HG03342 (cell line): ENCODE data around the gene DNAJB11.
"Not testable (repeated sequence)": the region's sequence is repeated elsewhere in the genome, so short reads cannot be mapped to it uniquely, and the experiment has no call there.

ENCODE experiments used
- ATAC-seq: cut with Tn5 transposase; IDR thresholded peaks from one replicate; pipeline ENCODE4 v1.9.1; 2021; ENCODE audit warnings: mild to moderate bottlenecking, moderate library complexity; ENCODE audit not compliant: unreplicated experiment

The DNAJB11 gene

GRCh38 chr3:186617036-186617946 is 46.8 kb downstream of the DNAJB11 start:
- peak; percentile 84 for ATAC-seq

- ATAC-seq, result no peak
These were observed 47.9 kb downstream of the DNAJB11 start for GRCh38 chr3:186618318-186618938.

- ATAC-seq, result no peak
These were observed 49.3 kb downstream of the DNAJB11 start for GRCh38 chr3:186619787-186620212.

DNA sequence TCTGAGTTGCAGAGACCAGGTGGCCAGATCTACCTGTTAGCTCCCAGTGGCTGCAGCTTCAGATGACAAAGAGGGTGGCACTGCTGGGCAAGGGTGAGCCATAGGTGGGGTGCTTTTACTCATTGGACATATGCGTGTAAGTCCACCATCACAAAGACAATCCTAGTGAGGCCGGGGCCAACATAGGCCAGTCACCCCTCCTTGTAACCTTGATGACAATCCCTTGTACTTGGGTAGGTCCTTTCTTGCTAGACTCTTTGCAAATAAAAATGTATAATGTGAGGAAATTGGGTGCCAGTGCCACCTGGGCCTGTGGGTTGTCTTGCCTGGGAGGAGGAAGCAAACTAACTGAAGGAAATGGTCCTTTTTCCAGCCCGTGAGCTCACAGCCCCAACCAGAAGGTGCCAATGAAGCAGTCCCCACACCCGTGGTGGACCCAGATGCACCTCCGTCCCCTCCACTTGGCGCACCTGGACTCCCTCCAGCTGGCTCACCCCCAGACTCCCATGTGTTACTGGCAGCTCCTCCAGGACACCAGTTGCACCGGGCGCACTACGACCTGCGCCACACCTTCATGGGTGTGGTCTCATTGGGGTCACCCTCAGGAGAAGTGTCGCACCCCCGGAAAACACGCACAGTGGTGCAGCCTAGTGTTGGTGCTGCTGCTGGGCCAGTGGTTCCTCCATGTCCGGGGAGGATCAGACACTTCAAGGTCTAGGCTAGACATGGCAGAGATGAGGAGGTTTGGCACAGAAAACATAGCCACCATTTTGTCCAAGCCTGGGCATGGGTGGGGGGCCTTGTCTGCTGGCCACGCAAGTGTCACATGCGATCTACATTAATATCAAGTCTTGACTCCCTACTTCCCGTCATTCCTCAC is 49.9 kb downstream of the DNAJB11 start:
- no peak for ATAC-seq

DNA sequence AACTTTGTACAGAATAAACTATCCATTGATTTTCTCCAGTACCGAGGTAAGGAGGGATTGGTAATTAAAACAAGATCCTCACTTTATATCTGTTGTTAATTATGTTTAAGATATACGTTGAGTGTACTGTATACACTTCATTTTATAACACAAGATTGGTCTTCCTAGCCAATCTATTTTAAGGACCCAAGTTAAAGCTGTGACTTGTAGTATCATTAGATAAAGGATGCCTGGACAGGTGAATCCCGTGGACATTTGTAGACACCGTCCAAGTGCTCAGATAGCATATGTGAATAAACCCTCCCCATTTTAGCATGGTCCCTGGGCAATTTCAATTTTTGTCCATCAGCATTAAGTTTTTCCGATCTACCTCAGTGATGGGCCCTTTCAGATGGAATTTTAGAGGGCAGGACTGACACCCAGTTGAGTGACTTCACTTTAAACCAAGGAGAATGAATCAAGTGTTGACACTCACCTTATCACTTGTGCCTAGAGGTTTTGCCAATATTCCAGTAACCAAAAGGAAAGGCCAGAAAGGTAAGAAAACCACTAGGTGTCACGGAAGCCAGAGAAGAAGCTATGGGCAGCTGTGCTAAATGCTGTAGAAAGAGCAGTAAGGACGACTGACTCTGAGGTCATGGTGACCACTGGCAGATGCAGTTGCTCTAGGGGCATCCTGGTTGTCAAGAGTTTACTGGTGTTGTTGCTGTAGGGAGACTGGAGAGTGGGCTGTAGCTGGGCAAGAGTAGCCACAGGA is 51.6 kb downstream of the DNAJB11 start:
- no peak for ATAC-seq

- no peak for ATAC-seq
These were observed 52.3 kb downstream of the DNAJB11 start for GRCh38 chr3:186622651-186623310.

GRCh38 chr3:186624598-186624997 is 54.1 kb downstream of the DNAJB11 start:
- no peak for ATAC-seq

DNA sequence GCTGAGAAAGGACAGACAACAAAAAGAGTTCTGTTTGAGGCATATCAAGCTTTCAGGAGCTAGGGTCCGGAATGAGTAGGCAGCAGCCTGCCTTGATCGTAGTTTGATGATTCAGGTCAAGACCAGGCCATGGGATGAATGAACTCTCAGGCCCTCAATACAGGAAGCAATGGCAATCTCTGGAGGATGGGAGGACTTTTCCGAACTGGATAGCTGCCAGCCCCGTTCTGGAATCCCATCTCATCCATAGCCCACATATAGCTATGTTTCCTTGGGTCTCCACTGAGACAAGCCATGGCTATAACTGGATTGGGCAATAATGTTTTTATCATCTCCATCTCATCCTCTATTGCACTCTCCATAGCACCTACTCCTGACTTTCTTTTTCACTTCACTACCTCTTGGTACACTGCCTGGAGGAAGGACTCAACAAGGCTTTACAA is 55.1 kb downstream of the DNAJB11 start:
- ATAC-seq, result no peak

- ATAC-seq, result no peak
These were observed 55.8 kb downstream of the DNAJB11 start for GRCh38 chr3:186626254-186626847.

DNA sequence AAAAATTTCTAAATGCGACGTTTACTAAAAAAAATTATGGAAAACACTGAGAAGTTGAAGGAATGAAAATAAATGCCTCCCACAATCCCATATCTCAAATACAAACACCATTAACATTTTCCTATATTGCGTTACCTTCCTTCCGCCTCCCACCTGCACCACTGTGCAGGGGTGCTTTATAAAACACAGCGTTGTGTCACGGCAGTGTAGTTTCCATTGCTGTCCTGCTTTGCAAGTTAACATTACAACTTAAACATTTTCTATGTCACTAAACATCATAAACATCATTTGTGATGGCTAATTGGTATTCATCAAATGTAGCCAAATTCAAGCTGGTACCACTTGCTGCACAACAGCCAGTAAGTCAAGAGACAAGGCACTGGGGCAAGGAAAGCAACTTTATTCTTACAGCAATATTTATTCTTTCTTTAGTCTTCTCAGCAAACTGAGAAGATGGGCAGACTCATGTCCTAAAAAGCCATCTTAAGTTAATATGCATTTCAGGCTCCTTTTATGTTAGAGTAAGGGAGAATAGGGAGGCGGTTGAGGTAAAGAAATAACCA is 57.4 kb downstream of the DNAJB11 start:
- no peak for ATAC-seq

DNA sequence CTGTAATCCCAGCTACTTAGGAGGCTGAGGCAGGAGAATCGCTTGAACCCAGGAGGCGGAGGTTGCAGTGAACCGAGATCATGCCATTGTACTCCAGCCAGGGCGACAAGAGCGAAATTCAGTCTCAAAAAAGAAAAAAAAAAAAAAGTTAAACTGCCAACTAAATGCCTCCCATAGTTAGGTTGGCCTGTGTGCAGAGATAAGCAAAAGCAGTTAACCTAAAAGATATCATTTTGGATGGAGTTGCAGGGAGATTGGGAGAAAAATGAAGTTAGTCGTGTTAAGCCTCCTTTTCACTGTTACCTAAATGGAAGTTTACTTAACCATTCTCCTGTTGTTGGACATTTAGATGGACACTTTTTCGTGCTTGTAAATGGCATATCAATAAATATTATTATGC is 58.2 kb downstream of the DNAJB11 start:
- no peak for ATAC-seq

DNA sequence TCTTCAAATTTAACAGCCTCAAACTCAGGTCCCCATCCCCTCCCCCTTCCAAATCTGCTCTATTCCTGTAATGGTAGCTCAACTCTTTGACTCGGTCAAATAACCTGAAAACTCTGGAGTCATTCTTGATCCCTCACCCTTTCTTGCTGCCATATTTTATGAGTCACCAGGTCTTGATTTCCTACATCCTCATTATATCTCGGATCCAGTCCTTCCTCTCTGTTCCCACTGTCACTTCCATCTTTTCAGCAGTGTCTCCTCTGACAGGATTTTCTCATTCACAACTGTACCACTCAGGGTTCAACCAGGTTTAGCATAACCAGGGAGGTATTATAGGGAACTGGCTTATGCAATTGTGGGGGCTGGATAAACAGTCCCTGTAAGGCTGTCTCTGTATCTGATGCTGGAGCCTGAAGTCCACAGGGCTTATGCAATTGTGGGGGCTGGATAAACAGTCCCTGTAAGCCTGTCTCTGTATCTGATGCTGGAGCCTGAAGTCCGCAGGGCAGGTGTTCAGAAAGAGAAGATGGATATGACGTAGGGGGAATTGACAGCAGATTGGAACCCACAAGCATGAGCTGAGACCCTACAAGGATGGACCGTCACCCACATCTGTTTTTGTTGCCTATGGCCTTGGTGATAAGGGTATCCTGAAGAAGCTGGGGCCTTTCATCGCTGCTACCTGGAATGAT is 60.6 kb downstream of the DNAJB11 start:
- no peak for ATAC-seq

- no peak for ATAC-seq
These were observed 63.0 kb downstream of the DNAJB11 start for GRCh38 chr3:186633481-186633880.

GRCh38 chr3:186634207-186634606 is 63.7 kb downstream of the DNAJB11 start:
- not testable (repeated sequence) for ATAC-seq
